Endothelial cell of umbilical vein (primary cell): ENCODE results near the gene ZKSCAN2. TPM values are rescaled to one million over a fixed set of nuclear protein-coding genes. Genes with fewer than 3 reads are reported as not detected.

Source experiments
- BruUV-seq: library from RNA; stranded (reverse); fragments of 400-500 nt; replicated peaks from 2 replicates; lab custom pipeline; 2021; lab: Mats Ljungman, UMichigan
- CTCF ChIA-PET: fragments of 300-600, 350-600 bp; sonication (Branson Sonifier 250); formaldehyde crosslinking; loops from one replicate; lab custom pipeline; 2021; ENCODE audit warnings: antibody characterized with exemption, inconsistent platforms; lab: Charles Lee
- POLR2A ChIA-PET: fragments of 300-600, 350-600 bp; sonication (Branson Sonifier 250); formaldehyde crosslinking; loops from one replicate; lab custom pipeline; 2021; ENCODE audit warnings: antibody characterized with exemption, inconsistent platforms; lab: Charles Lee
- DNase-seq: peaks from one replicate; pipeline ENCODE4 v3.0.0-alpha.2; 2011; ENCODE audit warnings: low read depth, low spot score
- FAIRE-seq: peaks from 2 replicates; lab custom pipeline; 2011; peaks lifted over from hg19 to GRCh38; lab: Jason Lieb, UNC
- H2AFZ ChIP-seq: 2 replicates; pipeline ENCODE4 v1.6.0; 2012; ENCODE audit warnings: low read depth, low read length, control low read depth, inconsistent platforms
- H3K27ac ChIP-seq: 2 replicates; pipeline ENCODE4 v1.5.1; 2011; ENCODE audit warnings: low read depth, mild to moderate bottlenecking, control low read depth, low read length, moderate library complexity; ENCODE audit not compliant: insufficient read depth
- H3K27me3 ChIP-seq, 2 experiments: 2 replicates each; pipeline versions ENCODE4 v1.6.0 to v1.6.1; 2011; ENCODE audit warnings: low read length in 2 of 2, mixed read lengths in 1 of 2; ENCODE audit not compliant: control insufficient read depth in 2 of 2, insufficient read depth in 2 of 2
- H3K36me3 ChIP-seq, 2 experiments: 2 replicates in 1 of 2; 3 replicates in 1 of 2; pipeline ENCODE4 v1.5.1; 2011; ENCODE audit warnings: low read length in 2 of 2, mild to moderate bottlenecking in 1 of 2, moderate library complexity in 1 of 2; ENCODE audit not compliant: control insufficient read depth in 2 of 2, insufficient read depth in 2 of 2; ENCODE audit errors: extremely low read depth in 1 of 2
- H3K4me1 ChIP-seq: 3 replicates; pipeline ENCODE4 v1.5.1; 2011; ENCODE audit warnings: mild to moderate bottlenecking, low read length; ENCODE audit not compliant: control insufficient read depth, insufficient read depth; ENCODE audit errors: extremely low read depth
- H3K4me2 ChIP-seq: 2 replicates; pipeline ENCODE4 v1.6.1; 2011; ENCODE audit warnings: low read length, control low read depth, mixed read lengths; ENCODE audit not compliant: insufficient read depth
- H3K4me3 ChIP-seq, 3 experiments: fragments of 200-600 bp in 1 of 3; sonication (generic), shearing (Covaris generic) in 1 of 3; replicated peaks in 1 of 3; 2 replicates each; pipeline ENCODE4 v1.5.1; 2011 to 2016; ENCODE audit warnings: control low read depth in 3 of 3, low read length in 3 of 3, mild to moderate bottlenecking in 2 of 3, inconsistent platforms in 1 of 3, low read depth in 1 of 3, moderate library complexity in 1 of 3; ENCODE audit not compliant: insufficient read depth in 1 of 3
- H3K79me2 ChIP-seq: 2 replicates; pipeline ENCODE4 v1.6.0; 2012; ENCODE audit warnings: low read length, inconsistent platforms; ENCODE audit not compliant: control insufficient read depth, insufficient read depth
- H3K9ac ChIP-seq: replicated peaks from 2 replicates; pipeline ENCODE3; 2011; ENCODE audit warnings: low read length, control low read depth; ENCODE audit not compliant: insufficient read depth; ENCODE audit errors: extremely low read depth
- H3K9me1 ChIP-seq: replicated peaks from 3 replicates; pipeline ENCODE4 v1.6.0; 2011; ENCODE audit warnings: mild to moderate bottlenecking, low read length; ENCODE audit not compliant: control insufficient read depth, insufficient read depth; ENCODE audit errors: extremely low read depth
- H3K9me3 ChIP-seq: replicated peaks from 2 replicates; pipeline ENCODE4 v1.5.1; 2012; ENCODE audit warnings: low read length, inconsistent platforms; ENCODE audit not compliant: control insufficient read depth, insufficient read depth
- H4K20me1 ChIP-seq: replicated peaks from 2 replicates; pipeline ENCODE3; 2011; ENCODE audit warnings: mild to moderate bottlenecking, low read length; ENCODE audit not compliant: control insufficient read depth, insufficient read depth; ENCODE audit errors: extremely low read depth
- CTCF ChIP-seq, 2 donors: IDR thresholded peaks; 1 replicate in 1 of 2; 2 replicates in 1 of 2; pipeline ENCODE4 v1.5.1; 2011; ENCODE audit warnings: low read length in 2 of 2, mild to moderate bottlenecking in 2 of 2, moderate library complexity in 2 of 2, control low read depth in 1 of 2, inconsistent platforms in 1 of 2, low read depth in 1 of 2; ENCODE audit not compliant: insufficient read depth in 1 of 2; ENCODE audit errors: extremely low read depth in 1 of 2
- EZH2 ChIP-seq: IDR thresholded peaks from 2 replicates; pipeline ENCODE4 v1.6.1; 2012; ENCODE audit warnings: borderline replicate concordance, low read depth, mild to moderate bottlenecking, moderate library complexity, low read length, inconsistent platforms; ENCODE audit not compliant: severe bottlenecking
- FOS ChIP-seq: IDR thresholded peaks from 2 replicates; pipeline ENCODE4 v1.6.1; 2011; ENCODE audit warnings: mild to moderate bottlenecking, low read length, moderate library complexity, borderline replicate concordance; ENCODE audit not compliant: insufficient read depth
- GATA2 ChIP-seq: IDR thresholded peaks from 2 replicates; pipeline ENCODE4 v1.7.0; 2011; ENCODE audit warnings: low read depth, mild to moderate bottlenecking, moderate library complexity, mixed read lengths, low read length; ENCODE audit not compliant: insufficient read length, insufficient read depth
- JUN ChIP-seq: IDR thresholded peaks from 2 replicates; pipeline ENCODE4 v1.6.1; 2011; ENCODE audit warnings: borderline replicate concordance, low read depth; ENCODE audit not compliant: insufficient read length, insufficient read depth
- MAX ChIP-seq: IDR thresholded peaks from 2 replicates; pipeline ENCODE4 v1.6.1; 2011; ENCODE audit not compliant: insufficient read depth, insufficient read length
- MYC ChIP-seq: IDR thresholded peaks from one replicate; pipeline ENCODE4 v1.6.1; 2011; ENCODE audit warnings: mild to moderate bottlenecking, low read depth, low read length
- POLR2A ChIP-seq: IDR thresholded peaks from 2 replicates; pipeline ENCODE4 v1.6.1; 2012; ENCODE audit warnings: low read depth, mild to moderate bottlenecking, control low read depth, low read length
- POLR2AphosphoS5 ChIP-seq: IDR thresholded peaks from 2 replicates; pipeline ENCODE4 v1.6.1; 2012; ENCODE audit warnings: low read depth, mild to moderate bottlenecking, control low read depth, low read length, moderate library complexity; ENCODE audit not compliant: insufficient read depth
- dilution Hi-C: fragments of 300-500 bp; cut with MboI; formaldehyde crosslinking; loops from one replicate; pipeline ENCODE4 v1.15.0; 2019; ENCODE audit warnings: low sequenced_read_pairs; ENCODE audit not compliant: extremely low pct_ligation_motif_present
- intact Hi-C: fragments of 100-400 bp; cut with micrococcal nuclease; formaldehyde crosslinking; loops from one replicate; pipeline ENCODE4 v1.10.0; 2022
- polyA plus RNA-seq, 4 experiments: library from polyadenylated mRNA; depleted of rRNA in 3 of 4; stranded (reverse) in 3 of 4; unstranded in 1 of 4; fragments of >200 nt; gene quantifications; 2 replicates each; pipeline versions ENCODE4 v1.2.1 to v1.2.3, GENCODE V29; 2011 to 2012; ENCODE audit warnings: missing spikeins in 1 of 4
- total RNA-seq: library from RNA; stranded (reverse); gene quantifications from 2 replicates; pipeline ENCODE4 v1.2.3, GENCODE V29; 2021

ZKSCAN2 gene
- total and polyA plus RNA-seq, 2 donors (not counting 3 experiments of a cell fraction or from before 2014, with no cell fraction given): 1.4 to 4.7 TPM

GRCh38 chr16:25258861-25259179 lies 1.2 kb upstream of the ZKSCAN2 start:
- Histone ChIP-seq H3K79me2 (peaks cover 35% of the 10 kb centered on the region), H3K9me3 (no peaks in the 10 kb centered on the region), H3K27ac (peak overlapping the region; percentile 94), H3K4me2 (peak overlapping the region; percentile 80), H4K20me1 (peaks cover 2% of the 10 kb centered on the region), H3K4me3 (peak overlapping the region in 2 of 3 experiments; percentile 73 to 91), H3K4me1 (peaks cover 20% of the 10 kb centered on the region), H3K9me1 (no peaks in the 10 kb centered on the region), H3K36me3 (peaks cover 0 to 2% of the 10 kb centered on the region in 2 experiments), H2AFZ (no peak overlapping the region), H3K9ac (peak overlapping the region; percentile 98), H3K27me3 (no peaks in the 10 kb centered on the region)
- ChIA-PET POLR2A (interaction anchor here (0.8 kb wide), 1 partner anchor 12 kb away, joined by 3 read pairs; no protein-coding TSS in a partner anchor), CTCF (interaction anchor here (1.3 to 3.1 kb wide), 3 partner anchors 18 to 33 kb away, joined by 4 to 11 read pairs (median 5); no protein-coding TSS in a partner anchor)
- dilution Hi-C loops (no loop called here), intact Hi-C loops (loop anchor here (5.0 kb wide), 1 partner anchor 722 kb away; the partner anchor contains the start of gene RBBP6)
- no peak for TF ChIP-seq GATA2
- TF ChIP-seq MAX: no peak
- no peak for TF ChIP-seq CTCF (IDR thresholded peaks at IDR 0.05; ENCODE audit: extremely low read depth in 1 of 2, insufficient read depth in 1 of 2, low read depth in 1 of 2, low read length in 2 of 2)
- TF ChIP-seq JUN: no peak
- no peak for TF ChIP-seq POLR2AphosphoS5
- TF ChIP-seq FOS: no peak
- TF ChIP-seq EZH2: no peak
- no peak for TF ChIP-seq POLR2A
- TF ChIP-seq MYC: no peak
- BruUV-seq: no TSS peak
- DNase-seq: no peak
- no peak for FAIRE-seq
